ENCODE measurements around the gene SVIL. TPM values are rescaled to one million over a fixed set of nuclear protein-coding genes. Genes with fewer than 3 reads are reported as not detected.

The SVIL gene
- total RNA-seq, 4 donors from 2014 or later: 785 to 1,099 (median 921) TPM

DNA sequence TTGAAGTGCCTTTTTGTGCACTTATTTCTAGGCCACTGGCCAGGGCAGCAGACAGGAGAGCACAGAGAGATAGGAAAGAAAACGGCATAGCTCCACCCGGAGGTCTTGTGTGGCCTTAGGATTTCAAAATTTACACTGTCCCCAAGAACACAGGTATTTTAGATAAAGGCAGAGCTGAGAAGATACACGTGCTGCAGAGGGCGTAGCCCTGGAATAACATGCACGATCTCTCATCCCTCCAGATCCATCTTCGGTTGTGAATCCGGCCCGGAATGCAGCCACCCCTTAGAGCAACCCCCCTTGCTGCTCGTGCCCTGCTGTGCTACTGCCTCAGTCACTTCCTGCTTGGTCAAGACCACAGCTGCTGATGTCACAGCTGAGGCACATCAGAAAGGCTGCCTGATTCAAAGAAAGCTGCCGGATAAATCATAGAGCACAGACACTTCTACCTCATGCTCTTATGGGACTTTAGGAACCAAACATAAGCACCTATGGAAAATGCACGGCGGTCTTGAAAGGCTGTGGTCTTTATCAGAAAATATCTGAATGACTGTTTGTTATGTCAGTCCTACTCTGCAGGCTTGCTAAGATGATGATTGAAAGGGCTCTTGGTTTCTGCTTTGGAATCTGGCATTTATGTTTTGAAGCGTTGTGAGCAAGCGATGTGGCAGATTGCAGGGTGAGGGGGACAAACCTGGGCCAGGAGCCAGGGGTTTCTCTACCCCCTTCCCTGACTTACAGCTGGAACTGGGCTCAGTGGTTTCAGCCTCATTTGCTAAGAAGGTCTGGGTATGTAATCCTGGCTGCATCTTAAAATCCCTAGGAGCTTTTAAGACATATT lies 152.0 kb downstream of the SVIL start:
- Histone ChIP-seq H3K36me3 (peaks cover 37 to 90% (median 76%) of the 10 kb centered on the region in 4 donors), H3K4me1 (peaks cover 31 to 98% (median 89%) of the 10 kb centered on the region in 4 donors), H3K27ac (replicated peaks in 1 of 4) (peak overlapping the region; percentile 52 to 73 (median 60)), H3K9me3 (no peaks in the 10 kb centered on the region), H3K27me3 (no peaks in the 10 kb centered on the region), H3K4me3 (no peak overlapping the region)
- no peak for DNase-seq (ENCODE audit: extremely low spot score)
- intact Hi-C loops (cut with DNase I): loop anchor here (1.0 kb wide), 1 partner anchor 8 kb away; no protein-coding TSS in a partner anchor
- WGBS: 28% methylated on average over 14 of the region's 14 CpGs
- peak in 1 of 2 donors; percentile 29 for TF ChIP-seq POLR2AphosphoS5 (IDR thresholded peaks at IDR 0.05)
- TF ChIP-seq, protein P1, sequence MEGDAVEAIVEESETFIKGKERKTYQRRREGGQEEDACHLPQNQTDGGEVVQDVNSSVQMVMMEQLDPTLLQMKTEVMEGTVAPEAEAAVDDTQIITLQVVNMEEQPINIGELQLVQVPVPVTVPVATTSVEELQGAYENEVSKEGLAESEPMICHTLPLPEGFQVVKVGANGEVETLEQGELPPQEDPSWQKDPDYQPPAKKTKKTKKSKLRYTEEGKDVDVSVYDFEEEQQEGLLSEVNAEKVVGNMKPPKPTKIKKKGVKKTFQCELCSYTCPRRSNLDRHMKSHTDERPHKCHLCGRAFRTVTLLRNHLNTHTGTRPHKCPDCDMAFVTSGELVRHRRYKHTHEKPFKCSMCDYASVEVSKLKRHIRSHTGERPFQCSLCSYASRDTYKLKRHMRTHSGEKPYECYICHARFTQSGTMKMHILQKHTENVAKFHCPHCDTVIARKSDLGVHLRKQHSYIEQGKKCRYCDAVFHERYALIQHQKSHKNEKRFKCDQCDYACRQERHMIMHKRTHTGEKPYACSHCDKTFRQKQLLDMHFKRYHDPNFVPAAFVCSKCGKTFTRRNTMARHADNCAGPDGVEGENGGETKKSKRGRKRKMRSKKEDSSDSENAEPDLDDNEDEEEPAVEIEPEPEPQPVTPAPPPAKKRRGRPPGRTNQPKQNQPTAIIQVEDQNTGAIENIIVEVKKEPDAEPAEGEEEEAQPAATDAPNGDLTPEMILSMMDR (IDR thresholded peaks at IDR 0.05): no peak
- no peak for TF ChIP-seq EP300 (IDR thresholded peaks at IDR 0.05)
- TF ChIP-seq POLR2A (IDR thresholded peaks at IDR 0.05; ENCODE audit: low read depth): no peak

DNA sequence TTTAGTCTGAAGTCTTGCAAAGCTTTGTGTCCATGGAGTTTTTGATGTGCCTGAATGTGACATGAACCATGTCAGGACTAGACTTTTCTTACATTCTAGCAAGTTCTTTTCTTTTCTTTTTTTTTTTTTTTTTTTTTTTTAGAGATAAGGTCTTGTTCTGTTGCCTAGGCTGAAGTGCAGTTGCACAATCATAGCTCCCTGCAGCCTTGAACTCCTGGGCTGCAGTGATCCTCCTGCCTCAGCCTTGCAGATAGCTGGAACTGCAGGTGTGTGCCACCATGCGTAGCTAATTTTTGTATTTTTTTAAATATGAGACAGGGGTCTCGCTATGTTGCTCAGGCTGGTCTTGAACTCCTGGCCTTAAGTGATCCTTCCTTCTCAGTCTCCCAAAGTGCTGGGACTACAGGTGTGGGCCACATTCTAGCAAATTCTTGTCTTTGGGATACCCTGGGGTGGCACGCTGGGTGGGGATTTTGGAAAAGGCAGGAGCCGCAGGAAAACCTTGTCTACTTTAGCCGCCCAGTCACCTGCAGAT lies 152.8 kb downstream of the SVIL start:
- TF ChIP-seq, protein P1 (IDR thresholded peaks at IDR 0.05): no peak
- TF ChIP-seq EP300 (IDR thresholded peaks at IDR 0.05) (no peak), POLR2AphosphoS5 (IDR thresholded peaks at IDR 0.05) (no peak), POLR2A (IDR thresholded peaks at IDR 0.05; ENCODE audit: low read depth) (no peak)
- WGBS: 82% methylated on average over 5 of the region's 5 CpGs
- intact Hi-C loops (cut with DNase I): loop anchor here (1.0 kb wide), 1 partner anchor 9 kb away; no protein-coding TSS in a partner anchor
- no peaks in the 10 kb centered on the region for H3K9me3 ChIP-seq
- H3K4me1 ChIP-seq: peaks cover 34 to 98% (median 91%) of the 10 kb centered on the region in 4 donors
- H3K4me3 ChIP-seq: no peak overlapping the region
- DNase-seq (ENCODE audit: extremely low spot score): no peak
- no peaks in the 10 kb centered on the region for H3K27me3 ChIP-seq
- H3K36me3 ChIP-seq: peaks cover 34 to 91% (median 71%) of the 10 kb centered on the region in 4 donors
- peak overlapping the region; percentile 56 to 73 (median 60) for H3K27ac ChIP-seq (replicated peaks in 1 of 4)

DNA sequence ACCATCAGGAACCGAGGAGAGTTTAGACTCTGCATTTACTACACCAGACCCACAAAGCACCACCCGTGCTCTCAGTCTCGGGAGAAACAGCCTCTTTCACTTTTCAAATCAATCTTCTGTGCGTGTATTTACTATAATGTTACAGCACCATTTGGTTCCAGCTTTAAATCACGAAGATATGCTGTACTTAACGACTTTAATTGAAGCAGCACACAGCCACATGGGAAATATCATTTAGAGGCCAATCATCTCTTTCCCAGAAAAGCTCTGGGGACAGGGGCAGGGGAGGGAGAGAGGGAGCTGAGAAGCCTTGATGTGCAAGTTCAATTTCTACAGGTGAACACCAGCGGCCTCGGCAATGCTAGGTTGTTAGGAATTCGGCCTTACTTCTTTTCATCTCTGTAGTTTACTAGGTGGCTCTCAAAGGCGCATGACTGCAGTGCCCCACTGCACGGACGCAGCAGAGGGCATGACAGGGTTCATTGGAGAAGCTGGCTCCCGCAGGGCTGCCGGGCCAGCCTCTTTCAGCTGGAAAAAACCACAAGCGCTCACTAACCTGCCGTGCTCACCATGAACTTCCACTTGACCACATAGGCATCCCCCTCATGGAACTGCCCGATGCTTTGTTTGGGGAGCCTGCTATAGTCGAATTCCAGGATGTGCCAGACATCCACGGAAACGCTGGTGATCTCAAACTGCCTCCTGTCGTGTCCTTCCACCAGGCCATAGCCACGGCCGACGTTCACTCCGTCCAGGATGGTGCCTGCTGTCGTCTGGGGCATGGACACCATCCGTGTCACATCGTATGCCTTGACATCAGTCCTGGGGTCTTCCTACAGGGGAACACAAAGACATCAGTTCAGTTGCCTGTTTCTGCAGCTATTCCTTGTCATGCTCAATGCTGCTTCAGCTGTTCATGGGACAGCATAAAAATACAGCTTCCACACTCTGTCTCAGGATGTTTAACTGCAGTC lies 154.5 kb downstream of the SVIL start:
- no peaks in the 10 kb centered on the region for H3K9me3 ChIP-seq
- peaks cover 30 to 95% (median 90%) of the 10 kb centered on the region in 4 donors for H3K4me1 ChIP-seq
- H3K27ac ChIP-seq (replicated peaks in 1 of 4): peak overlapping the region in 3 of 4 donors; percentile 5 to 73 (median 57)
- no peak overlapping the region for H3K4me3 ChIP-seq
- TF ChIP-seq POLR2A (IDR thresholded peaks at IDR 0.05; ENCODE audit: low read depth): no peak
- no peak for TF ChIP-seq POLR2AphosphoS5 (IDR thresholded peaks at IDR 0.05)
- TF ChIP-seq, protein P1 (IDR thresholded peaks at IDR 0.05): no peak
- TF ChIP-seq EP300 (IDR thresholded peaks at IDR 0.05): no peak
- 66% methylated on average over 22 of the region's 28 CpGs for WGBS
- DNase-seq (ENCODE audit: extremely low spot score): no peak
- H3K36me3 ChIP-seq: peaks cover 28 to 90% (median 58%) of the 10 kb centered on the region in 4 donors
- intact Hi-C loops (cut with DNase I): no loop called here
- H3K27me3 ChIP-seq: no peaks in the 10 kb centered on the region

DNA sequence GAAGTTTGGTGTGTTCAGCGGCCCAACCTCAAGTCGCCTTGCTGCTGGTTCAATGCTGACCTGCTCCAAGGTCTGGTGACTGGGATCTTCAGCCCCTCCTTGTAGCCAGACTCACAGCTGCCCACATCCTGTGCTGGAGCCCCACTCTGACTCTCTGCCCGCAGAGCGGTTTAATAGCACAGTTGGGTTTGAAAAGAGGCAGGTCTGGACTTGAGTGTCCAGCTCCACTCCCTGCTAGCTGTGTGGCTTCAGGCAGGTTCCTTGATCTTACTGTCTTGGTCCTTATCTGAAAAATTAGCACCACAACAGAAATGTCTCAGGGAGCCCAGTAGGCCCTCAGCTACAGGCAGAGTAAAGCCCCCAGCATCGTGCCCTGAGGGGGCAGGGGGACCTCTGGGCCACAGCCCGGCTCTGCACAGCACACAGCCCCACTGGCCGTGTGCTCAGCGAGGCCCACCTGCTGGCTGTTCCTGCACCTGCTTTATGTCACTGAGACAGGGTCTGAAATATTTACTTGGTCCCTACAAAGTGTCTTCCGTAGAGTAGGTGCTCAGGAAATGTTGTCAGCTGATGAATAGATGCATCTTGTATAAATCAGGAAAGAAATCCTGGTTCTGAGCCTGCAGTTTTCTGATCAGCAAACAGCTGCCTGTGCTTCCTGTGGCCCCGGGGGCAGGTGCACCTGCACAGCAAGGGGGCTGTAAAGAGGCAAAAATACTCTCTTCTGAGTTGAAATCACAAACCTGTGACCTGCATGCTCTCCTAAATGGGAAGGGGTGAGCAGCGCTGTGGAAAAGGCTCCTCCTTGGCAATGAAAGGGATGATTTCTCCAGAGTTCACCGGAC lies 155.5 kb downstream of the SVIL start:
- DNase-seq (ENCODE audit: extremely low spot score): no peak
- H3K27me3 ChIP-seq: no peaks in the 10 kb centered on the region
- peaks cover 27 to 88% (median 58%) of the 10 kb centered on the region in 4 donors for H3K36me3 ChIP-seq
- 65% methylated on average over 11 of the region's 12 CpGs for WGBS
- H3K9me3 ChIP-seq: no peaks in the 10 kb centered on the region
- H3K27ac ChIP-seq (replicated peaks in 1 of 4): peak overlapping the region; percentile 13 to 73 (median 50)
- H3K4me1 ChIP-seq: peaks cover 33 to 94% (median 90%) of the 10 kb centered on the region in 4 donors
- intact Hi-C loops (cut with DNase I): no loop called here
- no peak overlapping the region for H3K4me3 ChIP-seq
- TF ChIP-seq, protein P1 (IDR thresholded peaks at IDR 0.05): no peak
- TF ChIP-seq EP300 (IDR thresholded peaks at IDR 0.05) (no peak), POLR2A (IDR thresholded peaks at IDR 0.05; ENCODE audit: low read depth) (no peak), POLR2AphosphoS5 (IDR thresholded peaks at IDR 0.05) (peak in 1 of 2 donors; percentile 28)

All from esophagus muscularis mucosa (tissue), 4 donors.